Sigmoid colon (tissue), 7 donors: ENCODE measurements around the gene SETBP1. TPM values are rescaled to one million over a fixed set of nuclear protein-coding genes. Genes with fewer than 3 reads are reported as not detected.
A peak's percentile ranks its signal among the peaks of the same experiment; 100 is the strongest.

Experiments
- DNase-seq: peaks from one replicate; pipeline ENCODE4 v3.0.0-alpha.2; 2019
- H3K27ac ChIP-seq, 4 donors: fragments of 200-600 bp; sonication (generic); one replicate each; pipeline ENCODE4 v1.5.1; 2016 to 2019; ENCODE audit warnings: mild to moderate bottlenecking in 1 of 4
- H3K27me3 ChIP-seq, 3 donors: fragments of 200-600 bp; sonication (generic); one replicate each; pipeline ENCODE4 v1.5.1; 2019; ENCODE audit warnings: mild to moderate bottlenecking in 1 of 3
- H3K36me3 ChIP-seq, 4 donors: fragments of 200-600 bp; sonication (generic); one replicate each; pipeline ENCODE4 v1.5.1; 2016 to 2019
- H3K4me1 ChIP-seq, 4 donors: fragments of 200-600 bp; sonication (generic); one replicate each; pipeline ENCODE4 v1.5.1; 2017 to 2019
- H3K4me3 ChIP-seq, 4 donors: fragments of 200-600 bp; sonication (generic); one replicate each; pipeline ENCODE4 v1.5.1; 2017 to 2019; ENCODE audit warnings: mild to moderate bottlenecking in 2 of 4, moderate library complexity in 1 of 4
- H3K9me3 ChIP-seq, 4 donors: fragments of 200-600 bp in 3 of 4; sonication (generic) in 3 of 4; one replicate each; pipeline versions ENCODE4 v1.5.1 to v1.6.1; 2013 to 2019
- EP300 ChIP-seq, 4 donors: sonication (generic); formaldehyde crosslinking; IDR thresholded peaks; one replicate each; pipeline ENCODE4 v1.6.1; 2017; ENCODE audit warnings: antibody characterized with exemption in 4 of 4
- POLR2A ChIP-seq, 2 donors: fragments of 450-650 bp; IDR thresholded peaks; one replicate each; pipeline ENCODE4 v1.6.1; 2016; ENCODE audit warnings: antibody characterized with exemption in 2 of 2, mild to moderate bottlenecking in 2 of 2, moderate library complexity in 2 of 2
- POLR2AphosphoS5 ChIP-seq, 4 donors: sonication (generic); formaldehyde crosslinking; IDR thresholded peaks; one replicate each; pipeline ENCODE4 v1.6.1; 2017; ENCODE audit warnings: antibody characterized with exemption in 4 of 4
- WGBS, 2 donors: extraction: QIAGEN DNeasy Blood & Tissue Kit; methylation state at CpG; one replicate each; pipeline ENCODE4 v1.1.7; 2013; 5-methylcytosine and 5-hydroxymethylcytosine counted together
- intact Hi-C: fragments of 100-400 bp; cut with DNase I; formaldehyde crosslinking; loops from one replicate; pipeline ENCODE4 v1.15.1; 2023
- polyA plus RNA-seq, 3 donors: library from polyadenylated mRNA; stranded (reverse); fragments of 200-250 nt; gene quantifications; one replicate each; pipeline ENCODE4 v1.2.3, GENCODE V29; 2013
- total RNA-seq, 4 donors: library from RNA; depleted of rRNA; stranded (reverse); fragments of >200 nt; gene quantifications; one replicate each; pipeline ENCODE4 v1.1.0, GENCODE V29; 2016
- TF ChIP-seq, protein P1 (sequence below), 4 experiments: fragments of 450-650 bp in 3 of 4; fragments of 200-600 bp in 1 of 4; IDR thresholded peaks; one replicate each; pipeline ENCODE4 v1.5.1; 2016 to 2019; ENCODE audit warnings: antibody characterized with exemption in 4 of 4, mild to moderate bottlenecking in 3 of 4, moderate library complexity in 2 of 4
- donor health status: healthy with polysubstance abuse.
- donor health status: Bipolar disorder and iron deficiency.
- donor health status: healthy.

The SETBP1 gene
- total and polyA plus RNA-seq, 7 donors = 0.69 to 100 (median 67.9) TPM

DNA sequence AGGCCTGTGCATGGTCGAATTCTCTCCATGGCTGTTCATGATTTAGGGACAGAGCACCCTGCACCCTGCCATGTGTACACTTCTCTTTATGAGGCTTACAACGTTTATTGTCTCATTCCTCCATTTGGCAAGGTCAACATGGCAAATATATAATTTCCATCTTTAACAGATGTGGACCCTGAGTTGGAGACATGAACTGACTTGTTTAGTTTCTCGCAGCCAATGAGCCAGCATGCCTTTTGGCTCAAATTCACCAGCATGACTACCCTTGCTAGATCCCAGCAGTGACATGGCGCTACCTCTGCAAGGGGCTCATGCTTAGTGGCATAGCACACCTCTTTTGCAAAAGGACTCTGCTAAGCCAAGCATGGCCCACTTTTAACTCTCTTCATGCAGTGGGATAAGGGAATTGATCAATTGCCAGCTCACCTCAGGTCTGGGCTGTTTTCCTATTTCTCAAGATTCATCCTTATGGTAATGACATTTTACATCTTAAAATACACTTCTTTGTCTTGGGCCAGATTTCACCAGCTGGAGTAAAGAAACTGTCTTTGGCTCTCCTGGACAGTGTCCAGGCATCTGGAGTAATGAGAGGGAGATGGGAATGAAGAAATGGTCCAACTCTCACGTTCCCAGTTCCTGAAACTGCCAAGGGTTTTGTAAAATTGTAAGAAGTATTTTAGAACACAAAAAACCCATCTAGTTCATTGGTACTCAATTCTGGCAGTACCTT is 159.5 kb downstream of the SETBP1 start:
- TF ChIP-seq POLR2AphosphoS5 (IDR thresholded peaks at IDR 0.05) = peak in 1 of 4 donors; percentile 49
- TF ChIP-seq, protein P1, sequence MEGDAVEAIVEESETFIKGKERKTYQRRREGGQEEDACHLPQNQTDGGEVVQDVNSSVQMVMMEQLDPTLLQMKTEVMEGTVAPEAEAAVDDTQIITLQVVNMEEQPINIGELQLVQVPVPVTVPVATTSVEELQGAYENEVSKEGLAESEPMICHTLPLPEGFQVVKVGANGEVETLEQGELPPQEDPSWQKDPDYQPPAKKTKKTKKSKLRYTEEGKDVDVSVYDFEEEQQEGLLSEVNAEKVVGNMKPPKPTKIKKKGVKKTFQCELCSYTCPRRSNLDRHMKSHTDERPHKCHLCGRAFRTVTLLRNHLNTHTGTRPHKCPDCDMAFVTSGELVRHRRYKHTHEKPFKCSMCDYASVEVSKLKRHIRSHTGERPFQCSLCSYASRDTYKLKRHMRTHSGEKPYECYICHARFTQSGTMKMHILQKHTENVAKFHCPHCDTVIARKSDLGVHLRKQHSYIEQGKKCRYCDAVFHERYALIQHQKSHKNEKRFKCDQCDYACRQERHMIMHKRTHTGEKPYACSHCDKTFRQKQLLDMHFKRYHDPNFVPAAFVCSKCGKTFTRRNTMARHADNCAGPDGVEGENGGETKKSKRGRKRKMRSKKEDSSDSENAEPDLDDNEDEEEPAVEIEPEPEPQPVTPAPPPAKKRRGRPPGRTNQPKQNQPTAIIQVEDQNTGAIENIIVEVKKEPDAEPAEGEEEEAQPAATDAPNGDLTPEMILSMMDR (IDR thresholded peaks at IDR 0.05) = no peak
- no peaks in the 10 kb centered on the region for H3K36me3 ChIP-seq
- H3K4me1 ChIP-seq = peaks cover 3 to 78% (median 69%) of the 10 kb centered on the region in 4 donors
- H3K27me3 ChIP-seq = no peaks in the 10 kb centered on the region
- peak; percentile 75 for DNase-seq
- WGBS, 2 donors = 49 to 69% methylated on average over 5 of the region's 5 CpGs
- H3K27ac ChIP-seq = peak overlapping the region in 3 of 4 donors; percentile 48 to 73 (median 69)
- no peaks in the 10 kb centered on the region for H3K9me3 ChIP-seq
- intact Hi-C loops = no loop called here
- no peak overlapping the region for H3K4me3 ChIP-seq

- peaks cover 0 to 68% (median 59%) of the 10 kb centered on the region in 4 donors for H3K4me1 ChIP-seq
- H3K27ac ChIP-seq = peak overlapping the region in 2 of 4 donors; percentile 69 to 73
- no peak for TF ChIP-seq POLR2AphosphoS5 (IDR thresholded peaks at IDR 0.05)
- no peak for TF ChIP-seq POLR2A (IDR thresholded peaks at IDR 0.05)
- TF ChIP-seq, protein P1 (IDR thresholded peaks at IDR 0.05) = no peak
- no peak for TF ChIP-seq EP300 (IDR thresholded peaks at IDR 0.05)
- WGBS, 2 donors = 83 to 97% methylated on average over 4 of the region's 4 CpGs
- no peaks in the 10 kb centered on the region for H3K36me3 ChIP-seq
- no peaks in the 10 kb centered on the region for H3K9me3 ChIP-seq
- no peak overlapping the region for H3K4me3 ChIP-seq
- no peak for DNase-seq
- no peaks in the 10 kb centered on the region for H3K27me3 ChIP-seq
- intact Hi-C loops = no loop called here
These were observed 160.5 kb downstream of the SETBP1 start for GRCh38 chr18:44841221-44841620.

DNA sequence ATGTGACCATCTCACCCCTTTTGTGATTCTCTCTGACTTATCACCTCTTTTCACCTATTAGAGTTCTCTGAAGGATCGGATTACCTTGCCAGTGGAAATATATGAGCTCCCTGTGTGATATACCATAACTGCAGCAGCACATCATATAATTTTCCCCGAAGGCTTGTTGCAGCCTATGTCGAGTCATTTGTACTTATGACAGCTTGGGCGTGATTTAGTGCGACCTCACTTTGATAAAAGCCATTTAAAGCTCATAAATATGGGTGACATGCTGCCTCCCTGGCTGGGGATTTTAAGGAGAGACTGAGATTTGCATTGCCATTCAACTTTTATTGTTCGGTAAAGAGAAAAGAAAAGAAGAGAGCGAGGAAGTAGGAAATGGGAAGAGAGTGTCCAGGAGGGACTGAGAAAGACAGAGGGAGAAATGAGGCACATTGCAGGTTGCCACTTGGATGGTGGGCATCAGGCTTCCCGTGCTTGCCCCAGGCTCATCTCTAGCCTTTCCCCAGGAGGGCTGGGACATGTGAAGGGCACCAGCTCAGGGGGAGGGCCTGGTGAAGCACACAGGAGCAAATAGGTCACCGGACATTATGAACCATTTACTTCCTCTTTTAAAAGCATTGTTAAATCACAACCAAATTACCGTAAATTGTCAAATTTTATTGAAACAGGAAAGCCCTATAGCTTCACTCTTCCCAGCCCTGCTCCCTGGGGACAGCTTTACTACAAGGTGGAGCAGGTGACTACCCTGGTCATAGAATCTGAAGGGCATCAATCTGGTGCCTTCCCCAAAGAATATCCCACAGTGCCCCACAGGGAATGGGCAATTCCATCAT is 161.3 kb downstream of the SETBP1 start:
- WGBS, 2 donors = 35 to 72% methylated on average over 10 of the region's 10 CpGs
- Histone ChIP-seq H3K9me3 (no peaks in the 10 kb centered on the region), H3K4me1 (peaks cover 0 to 65% (median 52%) of the 10 kb centered on the region in 4 donors), H3K27ac (peak overlapping the region in 1 of 4 donors; percentile 73), H3K4me3 (no peak overlapping the region), H3K27me3 (no peaks in the 10 kb centered on the region), H3K36me3 (no peaks in the 10 kb centered on the region)
- TF ChIP-seq, protein P1 (IDR thresholded peaks at IDR 0.05) = no peak
- TF ChIP-seq POLR2AphosphoS5 (IDR thresholded peaks at IDR 0.05) (no peak), EP300 (IDR thresholded peaks at IDR 0.05) (no peak), POLR2A (IDR thresholded peaks at IDR 0.05) (no peak)
- DNase-seq = no peak
- intact Hi-C loops = no loop called here

- no peak for DNase-seq
- Histone ChIP-seq H3K4me1 (peaks cover 0 to 65% (median 46%) of the 10 kb centered on the region in 4 donors), H3K27ac (peak overlapping the region in 1 of 4 donors; percentile 41), H3K4me3 (no peak overlapping the region), H3K9me3 (no peaks in the 10 kb centered on the region), H3K27me3 (no peaks in the 10 kb centered on the region), H3K36me3 (no peaks in the 10 kb centered on the region)
- intact Hi-C loops = no loop called here
- TF ChIP-seq EP300 (IDR thresholded peaks at IDR 0.05) (no peak), POLR2AphosphoS5 (IDR thresholded peaks at IDR 0.05) (no peak), POLR2A (IDR thresholded peaks at IDR 0.05) (no peak)
- TF ChIP-seq, protein P1 (IDR thresholded peaks at IDR 0.05) = no peak
- 72 to 95% methylated on average over 4 of the region's 4 CpGs for WGBS, 2 donors
These were observed 162.1 kb downstream of the SETBP1 start for GRCh38 chr18:44842588-44843412.
